ENCODE results near the gene PLK5.

Gene PLK5

GRCh38 chr19:1491114-1491848, 32.6 kb upstream of the PLK5 start, which contains the start of gene REEP6:
REEP6 (plus strand) TSS chr19:1491181; CDS start chr19:1491270, 89 bp downstream.
- Histone ChIP-seq H3K9me3 (peaks cover 8% of the 10 kb centered on the region), H3K27ac (peak within 1 kb of the TSS; percentile 27), H3K4me3 (ENCODE audit: low read depth in 1 of 2, low read length in 1 of 2) (peak within 1 kb of the TSS; percentile 61 to 68), H3K4me1 (ENCODE audit: control insufficient read depth in 1 of 2, insufficient read depth in 1 of 2, low read depth in 1 of 2, low read length in 1 of 2) (peaks cover 13 to 21% of the 10 kb centered on the region in 2 experiments), H3K27me3 (peaks cover 72% of the 10 kb centered on the region), H3K36me3 (no peaks in the 10 kb centered on the region)
- no peak for TF ChIP-seq CTCF (IDR thresholded peaks at IDR 0.05)

- no peak overlapping the region for H3K27ac ChIP-seq
- H3K4me1 ChIP-seq (ENCODE audit: control insufficient read depth in 1 of 2, insufficient read depth in 1 of 2, low read depth in 1 of 2, low read length in 1 of 2), result peaks cover 13 to 21% of the 10 kb centered on the region in 2 experiments
- no peaks in the 10 kb centered on the region for H3K36me3 ChIP-seq
- TF ChIP-seq CTCF (IDR thresholded peaks at IDR 0.05), result no peak
- peaks cover 8% of the 10 kb centered on the region for H3K9me3 ChIP-seq
- peaks cover 78% of the 10 kb centered on the region for H3K27me3 ChIP-seq
- H3K4me3 ChIP-seq (ENCODE audit: low read depth in 1 of 2, low read length in 1 of 2), result no peak overlapping the region
Measured at GRCh38 chr19:1491849-1492170, 32.1 kb upstream of the PLK5 start.

GRCh38 chr19:1492474-1493006, 31.3 kb upstream of the PLK5 start:
- H3K36me3 ChIP-seq, result no peaks in the 10 kb centered on the region
- no peak for TF ChIP-seq CTCF (IDR thresholded peaks at IDR 0.05)
- H3K27me3 ChIP-seq, result peaks cover 85% of the 10 kb centered on the region
- H3K27ac ChIP-seq, result no peak overlapping the region
- peaks cover 8% of the 10 kb centered on the region for H3K9me3 ChIP-seq
- H3K4me1 ChIP-seq (ENCODE audit: control insufficient read depth in 1 of 2, insufficient read depth in 1 of 2, low read depth in 1 of 2, low read length in 1 of 2), result peaks cover 13 to 21% of the 10 kb centered on the region in 2 experiments
- H3K4me3 ChIP-seq (ENCODE audit: low read depth in 1 of 2, low read length in 1 of 2), result no peak overlapping the region

- Histone ChIP-seq H3K9me3 (peaks cover 8% of the 10 kb centered on the region), H3K4me1 (ENCODE audit: control insufficient read depth in 1 of 2, insufficient read depth in 1 of 2, low read depth in 1 of 2, low read length in 1 of 2) (peaks cover 18 to 21% of the 10 kb centered on the region in 2 experiments), H3K36me3 (no peaks in the 10 kb centered on the region), H3K27ac (no peak overlapping the region), H3K27me3 (peaks cover 77% of the 10 kb centered on the region), H3K4me3 (ENCODE audit: low read depth in 1 of 2, low read length in 1 of 2) (no peak overlapping the region)
- TF ChIP-seq CTCF (IDR thresholded peaks at IDR 0.05), result no peak
Measured at GRCh38 chr19:1494115-1494815, 29.6 kb upstream of the PLK5 start.

- no peaks in the 10 kb centered on the region for H3K36me3 ChIP-seq
- peaks cover 68% of the 10 kb centered on the region for H3K27me3 ChIP-seq
- H3K4me1 ChIP-seq (ENCODE audit: control insufficient read depth in 1 of 2, insufficient read depth in 1 of 2, low read depth in 1 of 2, low read length in 1 of 2), result peaks cover 13 to 14% of the 10 kb centered on the region in 2 experiments
- no peak overlapping the region for H3K4me3 ChIP-seq (ENCODE audit: low read depth in 1 of 2, low read length in 1 of 2)
- TF ChIP-seq CTCF (IDR thresholded peaks at IDR 0.05), result no peak
- H3K9me3 ChIP-seq, result peaks cover 8% of the 10 kb centered on the region
- no peak overlapping the region for H3K27ac ChIP-seq
Measured at GRCh38 chr19:1495051-1495798, 28.7 kb upstream of the PLK5 start.

Measured in neutrophil (primary cell).